NCI-H1105 (cell line): ENCODE results near the gene AP2A2.

Experiments
- DNase-seq: peaks from one replicate; lab custom pipeline; 2025; lab: John Stamatoyannopoulos, UW

Gene AP2A2

DNA sequence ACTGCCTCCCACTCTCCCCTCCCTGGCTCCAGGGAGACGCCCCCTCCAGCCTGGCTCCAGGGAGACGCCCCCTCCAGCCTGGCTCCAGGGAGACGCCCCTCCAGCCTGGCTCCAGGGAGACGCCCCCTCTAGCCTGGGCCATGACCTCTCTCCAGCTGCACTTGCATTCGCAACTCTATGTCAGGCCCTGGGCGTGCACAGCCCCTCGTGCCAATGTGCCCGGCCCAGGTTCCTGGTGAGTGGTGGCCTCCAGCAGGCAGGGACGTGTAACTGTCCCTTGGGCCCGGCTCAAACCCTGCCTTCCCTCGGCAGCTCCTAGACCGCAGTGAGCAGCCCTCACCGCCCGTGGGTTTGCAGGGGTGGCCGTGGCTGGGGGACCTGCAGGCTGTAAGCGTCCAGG is 104.0 kb downstream of the AP2A2 start:
- DNase-seq = no peak

DNA sequence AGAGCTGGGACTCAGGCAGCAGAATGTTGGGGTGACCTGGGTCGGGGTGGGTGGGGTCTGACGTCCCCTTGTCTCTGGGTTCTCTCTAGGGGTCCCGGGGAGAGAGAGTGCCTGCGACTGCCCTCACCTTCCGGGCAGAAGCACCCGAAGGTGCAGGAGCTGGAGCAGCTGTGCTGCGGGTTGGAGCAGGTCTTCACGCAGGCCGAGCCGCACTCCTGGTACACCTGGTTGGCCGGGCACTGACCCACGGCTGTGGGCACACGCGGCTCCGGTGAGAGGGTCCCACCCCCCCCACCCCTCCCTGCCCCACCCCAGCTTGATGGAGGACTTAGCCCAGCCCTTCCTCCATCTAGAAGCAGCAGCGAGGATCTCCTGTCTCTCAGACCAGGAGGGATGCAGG is 104.4 kb downstream of the AP2A2 start:
- DNase-seq = no peak

- DNase-seq = no peak
These were observed 104.9 kb downstream of the AP2A2 start for GRCh38 chr11:1030556-1030955.

GRCh38 chr11:1031121-1031899 is 105.6 kb downstream of the AP2A2 start:
- DNase-seq = no peak

GRCh38 chr11:1032310-1032891 is 106.7 kb downstream of the AP2A2 start:
- DNase-seq = no peak

GRCh38 chr11:1033016-1033798 is 107.5 kb downstream of the AP2A2 start:
- no peak for DNase-seq

DNA sequence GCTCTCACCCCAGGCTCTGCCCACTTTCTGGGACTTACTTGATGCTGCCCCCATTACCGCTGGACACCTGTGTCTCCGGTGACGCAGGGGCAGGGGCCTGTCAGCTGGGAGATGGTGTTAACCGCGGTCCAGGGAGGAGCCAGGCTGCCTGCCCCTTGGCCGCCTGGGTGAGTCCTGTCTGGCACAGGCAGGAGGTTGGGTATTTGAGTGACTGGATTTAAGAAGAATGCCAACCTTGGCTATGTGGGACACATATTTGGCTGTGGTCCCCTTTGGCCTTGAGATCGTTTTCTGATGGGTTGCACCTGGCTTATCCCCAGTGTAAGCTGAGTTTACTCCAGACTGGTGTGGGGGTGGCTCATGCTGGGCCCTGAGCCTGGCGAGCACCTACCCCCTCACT is 108.3 kb downstream of the AP2A2 start:
- DNase-seq = no peak

GRCh38 chr11:1034456-1035295 is 109.0 kb downstream of the AP2A2 start:
- no peak for DNase-seq

DNA sequence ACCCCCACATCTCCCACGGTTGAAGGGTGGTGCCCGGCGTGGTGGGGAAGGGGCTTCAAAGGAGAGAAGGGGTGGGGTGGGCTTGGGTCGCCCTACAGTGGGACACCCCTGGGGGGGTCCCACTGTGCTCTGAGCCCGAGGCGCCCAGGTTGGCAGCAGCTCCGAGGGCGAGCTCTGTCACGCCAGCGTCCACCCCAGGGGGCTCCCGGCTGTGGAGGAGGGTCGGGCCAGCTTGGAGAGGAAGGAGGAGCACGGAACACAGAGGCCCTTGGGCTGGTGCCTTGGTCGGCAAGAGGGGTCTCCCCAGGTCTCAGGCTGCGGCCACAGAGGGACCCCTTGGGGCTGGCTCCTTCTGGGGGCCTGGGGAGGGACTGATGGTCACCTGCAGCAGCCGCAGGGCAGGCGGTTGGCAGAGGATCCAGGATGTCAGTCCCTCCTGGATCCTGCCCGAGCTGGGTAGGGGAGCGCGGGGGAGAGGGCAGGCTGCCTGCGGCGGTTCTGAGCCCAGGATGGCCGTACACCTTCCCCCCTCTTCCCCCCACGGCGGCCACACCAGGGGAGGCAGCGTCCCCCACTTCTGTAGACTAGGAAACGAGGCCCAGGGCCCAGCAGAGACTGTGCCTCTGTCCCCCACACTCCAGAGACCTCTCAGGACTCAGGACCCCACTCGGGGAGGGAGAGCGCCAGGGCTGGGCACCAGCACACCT is 110.1 kb downstream of the AP2A2 start:
- no peak for DNase-seq

DNA sequence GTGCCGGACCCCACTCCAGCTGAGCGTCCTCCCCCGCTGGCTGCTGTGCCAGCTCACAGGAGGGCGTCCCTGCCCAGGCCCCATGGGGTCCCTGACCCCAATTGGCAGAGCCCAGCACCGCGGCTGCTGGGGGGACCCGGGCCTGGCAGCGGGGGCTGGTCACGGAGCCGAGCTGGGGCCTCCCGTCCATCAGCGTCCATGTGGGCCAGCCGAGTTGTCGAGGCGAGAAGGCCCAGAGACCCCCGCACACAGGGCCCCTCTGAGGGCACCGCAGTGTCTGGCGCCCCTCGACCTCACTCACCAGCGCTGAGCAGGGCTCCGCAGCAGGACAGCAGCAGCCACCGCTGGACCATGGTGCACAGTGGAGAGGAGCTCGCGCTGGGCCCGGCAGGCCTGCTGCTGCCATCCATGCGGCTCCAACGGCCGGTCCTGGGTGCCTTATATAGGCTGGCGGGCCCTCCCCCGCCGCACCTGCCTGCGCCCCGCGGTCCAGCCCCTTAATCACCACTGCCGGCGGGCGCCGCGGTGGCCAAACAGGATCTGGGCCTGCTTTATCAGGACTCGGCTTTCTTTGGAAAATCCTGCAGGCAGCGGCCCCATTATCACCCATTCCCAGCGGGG is 110.7 kb downstream of the AP2A2 start, which contains the start of gene MUC6:
TSS of gene MUC6 (minus strand) at position 416 of the 621 bp plus-strand sequence. CDS start at position 353, 63 bp downstream.
- DNase-seq = no peak

DNA sequence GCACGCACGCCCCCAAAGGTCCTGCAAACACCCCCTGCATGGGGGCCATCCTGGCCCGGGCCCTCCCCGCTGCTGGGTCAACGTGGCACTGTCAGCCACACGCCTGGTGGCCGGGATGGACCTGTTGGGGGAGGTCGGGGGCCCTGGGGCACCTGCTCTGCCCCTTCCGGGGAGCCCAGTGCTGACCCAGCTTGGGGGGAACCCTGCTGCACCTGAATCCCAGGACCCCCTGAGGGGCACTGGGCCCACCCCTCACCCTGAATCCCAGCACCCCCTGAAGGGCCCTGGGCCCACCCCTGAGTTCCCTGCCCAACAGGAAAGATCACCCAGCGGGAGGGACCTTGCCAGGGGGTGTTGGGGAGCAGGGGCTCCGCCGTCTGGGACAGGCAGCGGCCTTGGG is 111.3 kb downstream of the AP2A2 start:
- DNase-seq = no peak

- no peak for DNase-seq
These were observed 111.9 kb downstream of the AP2A2 start for GRCh38 chr11:1037506-1038055.

- no peak for DNase-seq
These were observed 112.7 kb downstream of the AP2A2 start for GRCh38 chr11:1038361-1038760.

DNA sequence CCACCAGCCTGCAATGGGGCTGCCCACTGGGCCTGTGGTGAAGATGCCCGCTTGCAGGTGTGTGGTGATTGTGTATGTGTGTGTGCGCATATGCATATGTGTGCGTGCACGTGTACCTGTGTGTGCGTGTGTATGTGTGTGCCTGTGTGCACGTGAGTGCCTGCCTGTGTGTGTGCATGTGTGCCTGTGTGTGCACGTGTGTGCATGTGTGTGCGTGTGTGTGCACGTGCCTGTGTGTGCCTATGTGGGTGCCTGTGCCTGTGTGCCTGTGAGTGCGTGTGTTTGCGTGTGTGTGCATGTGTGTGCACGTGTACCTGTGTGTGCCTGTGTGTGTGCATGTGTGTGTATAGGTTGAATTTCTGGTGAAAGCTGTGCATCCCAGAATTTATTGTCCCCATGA is 113.3 kb downstream of the AP2A2 start:
- no peak for DNase-seq

- DNase-seq = no peak
These were observed 114.1 kb downstream of the AP2A2 start for GRCh38 chr11:1039481-1040427.

DNA sequence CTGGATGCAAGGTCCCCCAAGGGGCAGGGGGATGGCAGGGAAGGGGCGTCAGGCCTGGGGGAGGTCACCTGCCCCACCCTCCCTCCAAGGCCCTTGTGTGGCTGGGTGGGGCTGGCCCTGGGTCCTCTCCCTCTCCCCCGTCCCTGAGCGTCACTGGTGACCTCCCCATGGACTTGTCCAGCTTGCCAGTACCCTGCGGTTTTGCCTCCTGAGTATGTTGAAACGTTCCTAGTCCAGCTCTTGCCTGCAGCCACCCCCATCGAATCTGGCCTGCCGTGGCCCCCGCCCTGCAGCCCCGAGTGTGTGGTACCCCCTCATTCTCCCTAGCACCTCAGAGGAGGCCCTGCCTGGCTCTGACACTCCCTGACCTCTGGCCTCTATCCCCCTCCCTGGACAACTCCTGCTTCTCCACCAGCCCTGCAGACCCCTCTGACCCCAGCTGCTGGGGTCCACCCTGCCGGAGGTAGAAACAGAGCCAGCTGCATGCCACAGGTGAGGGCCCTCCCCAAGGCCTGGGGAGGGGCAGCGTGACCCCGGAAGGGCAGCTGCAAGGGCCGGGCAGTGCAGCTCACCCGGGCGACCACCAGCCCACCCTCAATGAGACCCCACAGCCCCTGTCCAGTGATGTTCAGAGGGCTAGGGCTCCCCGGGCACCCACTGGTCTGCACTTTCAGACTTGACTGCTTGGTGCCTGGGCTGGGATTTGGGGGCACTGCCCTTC is 114.9 kb downstream of the AP2A2 start:
- DNase-seq = no peak

- no peak for DNase-seq
These were observed 115.4 kb downstream of the AP2A2 start for GRCh38 chr11:1041149-1041467.

GRCh38 chr11:1041471-1041870 is 115.8 kb downstream of the AP2A2 start:
- DNase-seq = no peak
